ENCODE results near the gene FOXC1.
A peak's percentile ranks its signal among the peaks of the same experiment; 100 is the strongest.

The FOXC1 gene

GRCh38 chr6:1609648-1610496 is at the start of gene FOXC1:
Gene FOXC1 (plus strand): TSS chr6:1609915. CDS start chr6:1610446, 531 bp downstream.
- DNase-seq (ENCODE audit: low read depth in 2 of 2): peak in 1 of 2 donors; percentile 48

- no peak for DNase-seq (ENCODE audit: low read depth in 2 of 2)
Observed at GRCh38 chr6:1560281-1561058, 49.2 kb upstream of the FOXC1 start.

- DNase-seq (ENCODE audit: low read depth in 2 of 2): no peak
Observed at GRCh38 chr6:1561355-1561754, 48.4 kb upstream of the FOXC1 start.

- DNase-seq (ENCODE audit: low read depth in 2 of 2): no peak
Observed at GRCh38 chr6:1562171-1562955, 47.4 kb upstream of the FOXC1 start.

DNA sequence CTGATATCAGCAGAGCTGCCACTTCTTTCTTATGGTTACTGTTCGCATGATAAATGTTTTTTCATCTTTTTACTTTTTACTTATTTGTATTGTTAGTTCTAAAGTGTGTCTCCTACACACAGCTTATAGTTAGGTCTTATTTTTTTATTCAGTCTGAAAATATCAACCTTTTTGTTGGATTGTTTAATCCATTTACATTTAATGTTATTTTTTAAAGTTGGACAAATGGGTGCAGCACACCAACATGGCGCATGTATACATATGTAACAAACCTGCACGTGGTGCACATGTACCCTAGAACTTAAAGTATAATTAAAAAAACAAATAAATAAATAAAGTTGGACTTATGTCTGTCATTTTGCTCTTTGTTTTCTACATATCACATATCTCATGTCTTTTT is 40.3 kb upstream of the FOXC1 start:
- DNase-seq (ENCODE audit: low read depth in 2 of 2): no peak

DNA sequence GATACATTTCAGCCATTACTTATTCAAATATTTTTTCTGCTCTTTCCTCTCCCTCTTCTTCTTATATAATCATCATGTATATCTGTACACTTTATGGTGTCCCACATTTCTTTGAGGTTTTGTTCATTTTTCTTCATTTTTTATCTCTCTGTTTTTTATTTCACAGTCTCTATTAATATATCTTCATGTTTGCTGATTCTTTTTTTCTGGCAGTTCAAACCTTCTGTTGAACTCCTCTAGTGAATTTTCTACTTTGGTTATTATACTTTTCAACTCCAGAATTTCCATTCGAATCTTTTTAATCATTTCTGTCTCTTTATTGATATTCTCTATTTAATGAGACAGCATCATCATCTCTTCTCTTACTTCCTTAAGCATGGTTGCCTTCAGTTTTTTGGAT is 38.9 kb upstream of the FOXC1 start:
- no peak for DNase-seq (ENCODE audit: low read depth in 2 of 2)

- DNase-seq (ENCODE audit: low read depth in 2 of 2): no peak
Observed at GRCh38 chr6:1572892-1573291, 36.8 kb upstream of the FOXC1 start.

DNA sequence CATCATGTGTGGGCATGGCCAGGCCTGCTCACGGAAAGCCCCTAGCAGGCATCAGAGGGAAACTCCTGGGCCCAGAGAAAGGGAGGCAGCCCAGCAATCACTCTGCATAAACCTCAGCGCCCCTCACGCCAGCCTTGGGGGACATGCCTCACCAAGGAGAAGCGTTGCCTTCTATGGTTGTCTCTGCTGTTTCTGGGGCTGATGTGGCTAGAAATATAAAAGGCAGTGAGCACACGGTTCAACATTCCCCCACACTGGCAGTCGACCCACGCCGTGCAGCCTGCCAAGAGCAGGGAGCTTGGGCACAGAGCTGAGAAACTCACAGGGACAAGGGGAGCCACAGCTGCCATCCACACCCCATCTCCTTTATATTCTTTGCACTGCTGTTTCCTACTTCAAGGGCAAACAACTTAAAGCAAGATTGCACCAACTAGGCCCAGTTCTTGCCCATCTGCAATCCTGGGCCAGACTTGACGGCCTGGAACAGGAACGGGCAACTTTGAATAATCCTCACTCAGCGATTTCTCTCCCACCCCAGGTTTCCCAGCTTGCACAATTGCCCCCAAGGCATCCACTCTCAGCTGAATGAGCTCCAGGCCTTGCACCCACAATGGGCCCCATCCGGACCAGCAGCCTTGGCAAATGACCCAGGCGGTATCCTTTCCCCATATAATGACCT is 35.5 kb upstream of the FOXC1 start:
- DNase-seq (ENCODE audit: low read depth in 2 of 2): no peak

DNA sequence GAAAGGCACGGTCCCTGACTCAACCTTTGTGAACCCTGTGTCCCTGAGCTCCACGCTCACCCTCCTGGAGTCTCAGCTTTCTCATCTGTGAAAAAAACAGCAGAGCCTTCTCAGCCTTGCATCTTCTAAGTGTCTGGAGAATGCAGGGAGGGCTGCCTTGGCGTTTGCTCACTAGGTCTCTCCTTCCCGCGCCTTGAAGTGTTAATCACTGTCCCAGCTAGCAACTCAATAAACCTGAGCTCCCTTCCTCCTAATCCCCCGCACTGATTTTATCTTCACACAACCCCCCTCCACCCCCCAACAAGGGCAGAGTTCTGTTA is 34.9 kb upstream of the FOXC1 start:
- DNase-seq (ENCODE audit: low read depth in 2 of 2): no peak

DNA sequence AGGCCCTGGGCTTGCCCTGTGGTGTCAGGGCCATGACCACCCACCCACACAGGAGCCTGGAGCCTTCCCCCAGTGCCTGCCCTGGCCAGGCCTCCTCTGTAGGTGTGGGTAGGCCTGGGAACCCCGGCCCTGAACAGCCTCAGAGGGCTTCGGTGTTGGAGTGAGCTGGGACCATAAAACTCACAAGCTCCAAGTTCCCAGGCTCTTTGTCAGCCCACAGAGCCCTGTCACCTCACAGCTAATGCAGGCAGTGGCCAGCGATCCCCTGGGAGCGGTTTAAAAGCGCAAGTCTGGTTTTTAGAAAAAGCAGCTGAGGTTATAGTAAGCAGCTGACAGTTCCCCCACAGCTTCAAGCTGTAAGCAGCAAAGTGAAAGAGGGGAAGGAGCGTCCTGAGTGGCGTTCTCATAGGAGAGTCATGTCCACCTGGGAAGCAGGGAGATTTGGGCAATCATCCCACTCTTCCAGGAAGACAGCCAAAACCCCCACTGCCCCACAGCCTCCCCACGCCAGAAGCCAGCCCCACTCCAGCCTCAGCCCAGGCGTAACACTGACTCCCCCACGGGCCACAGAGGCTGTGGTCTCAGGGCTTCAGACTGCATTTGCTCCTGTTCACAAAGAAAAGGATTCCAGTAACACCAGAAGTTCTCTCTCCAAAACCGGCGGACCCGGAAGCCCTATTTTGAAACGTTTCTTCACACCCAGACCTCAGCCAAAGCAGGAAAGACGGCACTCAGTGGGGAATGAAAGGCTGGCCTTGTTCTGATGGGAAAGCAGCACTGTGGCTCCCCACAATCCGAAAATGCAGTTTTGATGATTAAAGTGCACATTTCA is 34.3 kb upstream of the FOXC1 start:
- no peak for DNase-seq (ENCODE audit: low read depth in 2 of 2)

DNA sequence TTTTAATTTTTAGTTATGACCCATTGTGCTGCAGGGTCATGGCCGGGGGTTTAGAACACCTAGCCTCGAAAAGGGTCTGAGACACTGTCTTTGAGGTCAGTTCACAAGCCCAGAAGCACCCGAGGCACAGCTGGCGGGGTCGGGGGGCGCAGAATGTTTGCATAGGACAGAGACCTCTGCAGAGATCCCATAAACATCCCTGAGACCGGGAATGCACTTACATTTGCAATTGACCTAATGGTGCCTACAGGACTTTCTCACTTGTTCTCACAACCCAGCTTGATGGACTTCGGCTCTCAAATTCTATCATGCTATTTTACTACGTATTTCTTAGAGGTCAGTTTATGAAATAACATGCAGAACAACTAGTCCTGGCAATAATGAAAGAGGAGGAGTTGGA is 33.5 kb upstream of the FOXC1 start:
- DNase-seq (ENCODE audit: low read depth in 2 of 2): no peak

- no peak for DNase-seq (ENCODE audit: low read depth in 2 of 2)
Observed at GRCh38 chr6:1576711-1577110, 33.0 kb upstream of the FOXC1 start.

DNA sequence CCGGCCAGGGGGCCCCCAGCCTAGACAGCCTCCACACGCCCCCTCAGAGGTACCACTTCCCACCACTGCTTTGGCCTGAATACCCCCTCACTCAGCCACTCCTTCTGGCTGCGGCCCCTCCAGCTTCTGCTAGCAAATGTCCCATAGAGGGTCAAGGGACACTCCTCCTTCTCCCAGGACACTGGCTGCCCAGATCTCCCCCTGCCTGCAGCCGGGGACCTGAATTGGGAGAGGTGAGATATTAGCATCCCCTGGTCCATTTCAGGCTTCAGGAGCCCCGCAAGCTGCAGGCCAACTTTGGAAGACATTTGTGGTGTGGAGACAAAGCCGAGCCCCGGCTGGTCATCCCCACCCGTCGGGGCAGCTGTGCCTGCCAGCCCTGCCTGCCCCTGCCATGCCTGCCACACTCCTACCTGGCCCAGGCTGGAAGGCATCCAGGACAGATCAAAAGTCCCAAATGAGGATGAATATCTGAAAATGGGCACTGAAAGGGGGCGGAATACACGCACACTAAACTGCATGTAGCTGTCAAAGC is 32.5 kb upstream of the FOXC1 start:
- DNase-seq (ENCODE audit: low read depth in 2 of 2): no peak

- DNase-seq (ENCODE audit: low read depth in 2 of 2): no peak
Observed at GRCh38 chr6:1577896-1578745, 31.6 kb upstream of the FOXC1 start.

DNA sequence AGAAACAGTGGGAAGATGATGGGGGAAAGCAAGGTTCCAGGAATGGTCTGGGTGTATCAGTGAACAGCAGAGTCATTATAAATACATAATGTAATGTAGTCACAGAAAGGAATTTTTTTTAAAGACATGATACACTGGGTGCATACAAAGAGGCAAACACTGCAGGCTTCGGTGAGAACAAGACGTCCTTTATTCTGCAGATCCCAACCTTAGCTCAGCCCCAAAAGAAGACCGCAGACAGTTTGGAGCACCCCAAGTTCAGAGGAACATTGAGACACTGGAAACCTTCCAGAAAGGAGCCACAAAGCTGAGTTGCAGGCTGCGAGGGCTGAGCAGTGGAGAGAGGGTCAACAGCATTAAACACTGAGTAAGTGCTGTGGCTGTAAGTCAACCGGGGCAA is 30.6 kb upstream of the FOXC1 start:
- no peak for DNase-seq (ENCODE audit: low read depth in 2 of 2)

DNA sequence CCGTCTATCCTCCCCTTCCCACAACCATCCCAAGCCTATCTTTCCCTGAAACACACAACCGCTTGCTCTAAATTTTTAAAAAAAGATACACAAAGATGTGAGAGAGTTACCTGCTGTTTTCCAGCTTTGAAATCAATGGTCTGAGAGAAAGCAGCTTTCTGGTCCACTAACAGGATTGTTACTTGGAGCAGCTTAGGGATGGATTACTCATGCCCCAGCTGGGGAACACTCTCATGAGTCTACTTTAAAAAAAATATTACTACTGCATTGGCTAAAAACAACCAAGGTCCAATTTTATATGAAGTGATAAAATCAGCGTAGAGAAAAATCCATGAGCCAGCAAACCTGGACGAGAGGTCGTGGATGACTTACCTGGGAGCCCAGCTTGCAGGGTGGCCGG is 29.6 kb upstream of the FOXC1 start:
- DNase-seq (ENCODE audit: low read depth in 2 of 2): no peak

DNA sequence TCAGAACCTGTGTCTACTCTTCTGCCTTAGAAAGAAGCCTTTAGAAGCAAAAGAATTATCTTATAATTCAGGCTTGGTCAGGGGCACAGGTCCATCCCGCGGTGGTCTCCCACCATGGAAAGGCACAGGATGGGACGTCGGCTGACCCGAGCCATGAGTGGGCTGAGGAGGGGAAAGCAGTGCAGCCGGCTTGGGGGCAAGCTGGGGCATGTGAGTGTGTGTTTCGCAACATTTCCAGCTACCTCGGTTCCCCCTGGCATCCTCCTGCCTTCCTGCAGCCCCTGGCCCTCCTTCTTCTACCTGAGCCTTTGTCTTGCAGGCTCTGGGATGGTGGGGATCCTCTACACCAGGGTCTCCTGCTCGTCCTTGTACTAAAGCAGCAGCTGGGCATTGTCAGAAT is 29.1 kb upstream of the FOXC1 start:
- DNase-seq (ENCODE audit: low read depth in 2 of 2): no peak

DNA sequence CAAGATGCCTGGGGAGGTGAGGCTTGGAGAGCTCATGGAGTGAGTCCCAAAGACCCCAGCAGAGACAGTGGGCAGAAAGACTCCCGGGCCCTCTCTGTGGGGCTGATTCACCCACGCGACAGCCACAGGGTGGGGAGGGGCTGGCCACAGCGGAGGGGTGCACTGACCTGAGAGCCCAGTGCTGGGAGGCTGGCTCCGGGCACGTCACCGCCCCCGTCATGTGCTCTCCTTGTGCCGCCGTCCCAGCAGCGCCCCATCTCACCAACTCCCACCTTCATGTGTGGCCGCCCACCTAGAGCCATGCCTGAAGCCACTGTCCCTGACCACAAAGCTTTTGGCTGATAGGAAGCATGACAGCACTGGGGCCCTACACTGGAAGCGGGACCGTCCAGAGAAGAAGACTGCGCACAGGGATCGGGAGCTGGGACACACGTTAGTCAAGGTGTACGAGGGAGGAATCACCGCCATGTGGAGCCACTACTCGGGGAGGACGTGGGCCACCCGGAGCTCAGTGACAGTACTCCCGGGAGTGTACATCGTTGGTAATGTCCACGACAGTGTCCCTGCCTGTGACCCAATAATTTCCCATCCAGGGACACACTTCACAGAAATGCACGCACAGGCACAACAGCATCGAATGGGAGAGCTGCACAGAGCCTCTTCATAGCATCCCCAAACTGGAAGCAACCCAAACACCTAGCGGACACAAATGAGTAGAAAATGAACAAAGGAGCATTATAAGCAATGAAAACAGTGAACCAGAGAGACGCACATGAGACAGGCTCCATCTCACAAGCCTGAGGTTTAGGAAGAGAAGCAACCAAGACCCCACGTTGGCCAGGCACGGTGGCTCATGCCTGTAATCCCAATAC is 28.4 kb upstream of the FOXC1 start:
- no peak for DNase-seq (ENCODE audit: low read depth in 2 of 2)

DNA sequence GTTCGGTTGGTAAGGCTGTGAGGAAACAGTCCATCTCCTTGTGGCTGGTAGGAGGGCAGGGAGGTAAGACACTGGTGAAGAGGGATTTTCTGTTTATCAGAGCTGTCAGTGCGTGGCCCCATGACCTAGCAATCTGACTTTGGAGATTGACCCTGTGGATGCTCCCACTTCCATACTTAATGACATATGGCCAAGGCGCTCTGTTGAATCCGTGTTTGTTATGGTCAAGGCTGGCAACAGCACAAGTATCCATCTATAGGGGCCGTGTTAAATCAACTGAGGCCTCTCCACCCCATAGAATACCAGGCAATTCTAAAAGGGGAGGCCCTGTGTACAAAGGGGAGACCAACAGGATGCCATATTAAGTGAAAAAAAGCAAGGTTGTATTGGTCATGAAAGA is 25.6 kb upstream of the FOXC1 start:
- DNase-seq (ENCODE audit: low read depth in 2 of 2): no peak
